SKM-1 treated with dmso at 0.1 percent for 144 hours (cell line): Measurements from ENCODE around the gene PRSS27.
"Not testable (repeated sequence)": the region's sequence is repeated elsewhere in the genome, so short reads cannot be mapped to it uniquely, and the experiment has no call there.

ENCODE experiments used
- DNase-seq: peaks from one replicate; lab custom pipeline; 2025; ENCODE audit not compliant: unreplicated experiment; lab: John Stamatoyannopoulos, UW

The PRSS27 gene

GRCh38 chr16:2676937-2677336 is 43.1 kb downstream of the PRSS27 start:
- not testable (repeated sequence) for DNase-seq

GRCh38 chr16:2675714-2676113 is 44.3 kb downstream of the PRSS27 start:
- DNase-seq: no peak

GRCh38 chr16:2675021-2675420 is 45.0 kb downstream of the PRSS27 start:
- no peak for DNase-seq

DNA sequence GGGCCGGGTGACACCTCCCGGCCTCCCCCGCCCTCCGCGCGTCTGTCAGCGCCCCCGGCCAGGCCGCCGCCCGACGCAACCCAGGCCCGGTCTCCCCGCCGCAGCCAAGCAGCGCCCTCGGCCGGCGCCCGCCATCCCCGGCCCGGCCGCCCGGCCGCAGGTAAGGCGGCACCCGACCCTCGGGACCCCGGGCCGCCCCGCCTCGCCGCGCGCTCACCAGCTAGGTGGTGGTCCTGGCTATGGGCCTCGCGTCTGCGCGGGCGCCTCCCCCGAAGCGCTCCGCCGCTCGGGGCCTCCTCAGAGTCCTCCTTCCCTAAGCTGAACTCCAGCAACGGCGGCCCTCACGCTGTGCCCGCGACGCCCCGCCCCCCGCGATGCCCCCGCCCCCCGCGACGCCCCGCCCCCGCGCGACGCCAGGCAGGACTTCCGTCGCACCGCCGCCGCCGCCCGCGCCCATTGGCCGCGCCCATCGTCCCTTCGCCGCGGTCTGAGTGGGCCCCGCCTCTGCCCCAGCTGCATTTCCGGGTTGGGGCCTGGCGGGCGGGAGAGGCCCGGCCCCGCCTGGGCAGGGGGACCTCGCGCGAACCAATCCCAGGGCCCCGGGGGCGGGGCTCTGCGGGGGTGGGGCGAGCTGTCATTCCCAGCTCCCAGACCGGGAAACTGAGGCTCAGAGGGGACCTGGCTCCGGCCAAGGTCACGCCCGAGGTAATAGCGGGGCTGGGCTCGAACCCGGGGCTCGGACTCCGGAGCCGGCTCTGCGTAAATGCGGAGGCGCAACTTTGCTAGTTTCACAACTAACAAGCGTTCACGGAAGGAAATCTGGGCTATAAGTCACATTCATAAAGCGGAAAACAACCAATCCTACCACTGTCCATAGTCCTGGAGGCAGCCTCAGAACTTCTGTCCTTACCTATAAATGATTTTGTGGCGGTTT is 46.7 kb downstream of the PRSS27 start:
- DNase-seq: peak; percentile 92

GRCh38 chr16:2671741-2672140 is 48.3 kb downstream of the PRSS27 start:
- no peak for DNase-seq

GRCh38 chr16:2671193-2671592 is 48.8 kb downstream of the PRSS27 start:
- DNase-seq: not testable (repeated sequence)

DNA sequence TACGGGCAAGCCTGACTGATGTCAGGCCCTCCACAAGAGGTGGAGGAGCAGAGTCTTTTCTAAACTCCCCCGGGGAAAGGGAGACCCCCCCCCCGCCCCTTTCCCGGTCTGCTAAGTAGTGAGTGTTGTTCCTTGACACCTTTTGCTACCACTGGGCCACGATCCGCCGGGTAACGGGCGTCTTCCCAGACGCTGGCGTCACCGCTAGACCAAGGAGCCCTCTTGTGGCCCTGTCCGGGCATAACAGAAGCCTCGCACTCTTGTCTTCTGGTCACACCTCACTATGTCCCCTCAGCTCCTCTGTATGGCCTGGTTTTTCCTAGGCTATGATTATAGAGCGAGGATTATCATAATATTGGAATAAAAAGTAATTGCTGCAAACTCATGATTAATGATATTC is 50.0 kb downstream of the PRSS27 start:
- DNase-seq: peak; percentile 15

DNA sequence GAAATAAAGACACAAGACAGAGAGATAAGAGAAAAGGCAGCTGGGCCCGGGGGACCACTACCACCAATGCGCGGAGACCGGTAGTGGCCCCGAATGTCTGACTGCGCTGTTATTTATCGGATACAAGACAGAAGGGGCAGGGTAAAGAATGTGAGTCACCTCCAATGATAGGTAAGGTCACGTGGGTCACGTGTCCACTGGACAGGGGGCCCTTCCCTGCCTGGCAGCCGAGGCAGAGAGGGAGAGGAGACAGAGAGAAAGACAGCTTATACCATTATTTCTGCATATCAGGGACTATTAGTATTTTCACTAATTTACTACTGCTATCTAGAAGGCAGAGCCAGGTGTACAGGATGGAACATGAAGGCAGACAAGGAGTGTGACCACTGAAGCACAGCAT is 50.4 kb downstream of the PRSS27 start:
- DNase-seq: not testable (repeated sequence)

GRCh38 chr16:2666671-2667070 is 53.4 kb downstream of the PRSS27 start:
- DNase-seq: not testable (repeated sequence)

DNA sequence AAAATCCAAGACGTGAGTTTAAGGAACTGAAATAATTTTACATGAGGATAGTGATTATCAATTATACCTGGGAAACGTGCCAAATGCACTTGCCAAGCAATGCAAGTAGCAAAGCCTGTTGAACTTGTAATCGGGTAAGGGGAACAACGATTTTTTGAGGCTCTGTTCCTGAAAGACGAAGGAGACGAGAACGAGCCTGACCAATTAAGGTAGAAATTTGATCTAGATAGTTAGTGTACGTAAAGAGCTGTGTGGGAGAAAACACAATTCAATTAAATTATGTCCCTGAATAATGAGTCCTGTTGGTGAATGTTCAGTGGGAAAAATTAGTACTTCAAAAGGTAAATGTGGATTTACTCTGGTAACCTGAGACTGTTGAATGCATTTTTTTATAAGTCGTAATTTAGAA is 55.4 kb downstream of the PRSS27 start:
- no peak for DNase-seq

DNA sequence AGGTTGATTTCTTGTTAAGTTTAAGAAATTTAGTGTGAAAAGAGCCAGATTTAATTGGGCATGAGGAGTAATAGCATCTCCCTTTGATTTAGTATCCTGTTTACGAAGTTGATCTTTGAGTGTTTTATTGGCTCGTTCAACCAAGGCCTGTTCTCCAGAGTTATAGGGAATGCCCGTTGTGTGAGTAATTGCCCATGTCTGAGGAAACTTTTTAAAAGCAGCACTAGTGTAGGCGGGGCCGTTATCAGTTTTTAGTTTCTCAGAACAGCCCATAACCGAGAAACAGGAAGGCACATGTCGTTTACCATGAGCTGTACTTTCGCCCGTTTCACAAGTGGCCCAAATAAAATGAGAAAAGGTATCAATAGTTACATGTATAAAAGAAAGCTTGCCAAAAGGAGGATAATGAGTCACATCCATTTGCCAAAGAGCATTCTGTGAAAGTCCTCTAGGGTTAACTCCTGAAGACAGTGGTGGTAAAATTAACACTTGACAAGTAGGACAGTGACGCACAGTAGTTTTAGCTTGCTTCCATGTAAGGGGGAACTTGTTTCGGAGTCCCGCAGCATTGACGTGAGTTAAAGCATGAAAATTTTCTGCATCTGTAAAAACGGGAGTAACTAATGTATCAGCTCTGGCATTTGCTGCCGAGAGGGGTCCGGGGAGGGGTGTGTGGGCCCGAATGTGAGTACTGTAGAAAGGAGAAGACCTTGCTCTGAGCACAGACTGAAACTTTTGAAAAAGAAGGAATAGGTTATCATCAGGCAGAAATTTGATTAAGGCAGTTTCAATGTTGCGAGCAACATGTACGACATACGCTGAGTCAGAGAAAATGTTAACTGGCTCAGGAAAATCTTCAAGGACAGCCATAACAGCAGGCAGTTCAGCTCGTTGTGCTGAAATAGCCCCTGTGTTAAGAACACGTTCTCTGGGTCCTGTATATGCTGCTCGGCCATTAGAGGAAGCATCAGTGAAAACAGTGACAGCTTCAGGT is 56.2 kb downstream of the PRSS27 start:
- DNase-seq: no peak
